GM18499 (cell line): Measurements from ENCODE around the gene FGFR3.

Experiments
- ATAC-seq: cut with Tn5 transposase; IDR thresholded peaks from one replicate; pipeline ENCODE4 v1.9.1; 2021; ENCODE audit warnings: moderate number of reproducible peaks; ENCODE audit not compliant: insufficient read depth, unreplicated experiment

Gene FGFR3

GRCh38 chr4:1799387-1800375 lies 6.6 kb downstream of the FGFR3 start:
- ATAC-seq, result no peak

DNA sequence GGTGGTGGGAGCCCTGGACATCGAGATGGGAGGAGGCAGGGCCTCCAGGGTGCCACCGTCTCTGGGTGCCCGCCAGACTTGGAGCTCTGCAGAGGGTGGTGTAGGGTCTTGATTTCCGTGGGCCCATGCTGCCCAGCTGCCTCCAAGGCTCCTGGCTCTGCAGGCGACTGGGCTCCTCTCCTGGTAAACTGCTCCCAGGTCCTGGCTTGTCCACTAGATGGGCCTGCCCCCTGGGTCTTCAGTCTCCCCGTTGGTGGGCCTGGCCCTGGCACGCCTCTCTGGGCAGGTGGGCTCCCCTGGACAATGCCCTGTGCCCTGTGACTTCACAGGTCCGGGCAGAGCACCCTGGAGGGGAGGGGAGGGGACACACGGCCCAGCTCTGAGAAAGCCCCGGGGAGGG lies 7.7 kb downstream of the FGFR3 start:
- no peak for ATAC-seq

GRCh38 chr4:1801286-1801958 lies 8.3 kb downstream of the FGFR3 start:
- ATAC-seq, result no peak

GRCh38 chr4:1802151-1802715 lies 9.1 kb downstream of the FGFR3 start:
- no peak for ATAC-seq

GRCh38 chr4:1802720-1803522 lies 9.8 kb downstream of the FGFR3 start:
- no peak for ATAC-seq

DNA sequence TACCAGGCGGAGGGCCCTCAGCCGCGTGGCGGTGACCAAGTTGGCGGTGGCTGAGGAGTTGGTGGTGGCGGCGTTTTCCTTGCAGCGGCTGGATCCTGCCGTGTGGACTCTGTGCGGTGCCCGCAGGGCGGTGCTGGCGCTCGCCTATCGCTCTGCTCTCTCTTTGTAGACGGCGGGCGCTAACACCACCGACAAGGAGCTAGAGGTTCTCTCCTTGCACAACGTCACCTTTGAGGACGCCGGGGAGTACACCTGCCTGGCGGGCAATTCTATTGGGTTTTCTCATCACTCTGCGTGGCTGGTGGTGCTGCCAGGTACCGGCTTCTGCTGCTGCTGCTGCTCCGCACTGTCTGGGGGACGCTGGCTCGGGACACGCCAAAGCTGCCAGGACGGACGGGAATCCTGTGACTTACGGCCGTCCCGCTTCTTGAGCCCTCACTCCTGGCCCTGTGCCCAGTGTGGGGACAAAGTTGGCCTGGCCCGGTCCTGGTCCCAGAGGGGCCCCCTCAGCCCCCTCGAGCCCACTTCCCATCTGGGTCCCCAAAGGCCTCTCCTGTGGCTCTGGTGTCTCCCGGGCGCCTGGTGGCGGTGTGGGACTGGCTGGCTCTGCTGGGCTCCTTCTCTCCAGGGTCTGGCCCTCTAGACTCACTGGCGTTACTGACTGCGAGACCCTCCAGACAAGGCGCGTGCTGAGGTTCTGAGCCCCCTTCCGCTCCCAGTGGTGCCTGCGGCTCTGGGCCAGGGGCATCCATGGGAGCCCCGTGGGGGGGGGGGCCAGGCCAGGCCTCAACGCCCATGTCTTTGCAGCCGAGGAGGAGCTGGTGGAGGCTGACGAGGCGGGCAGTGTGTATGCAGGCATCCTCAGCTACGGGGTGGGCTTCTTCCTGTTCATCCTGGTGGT lies 10.7 kb downstream of the FGFR3 start:
- no peak for ATAC-seq

GRCh38 chr4:1804638-1805492 lies 11.8 kb downstream of the FGFR3 start:
- ATAC-seq, result no peak

DNA sequence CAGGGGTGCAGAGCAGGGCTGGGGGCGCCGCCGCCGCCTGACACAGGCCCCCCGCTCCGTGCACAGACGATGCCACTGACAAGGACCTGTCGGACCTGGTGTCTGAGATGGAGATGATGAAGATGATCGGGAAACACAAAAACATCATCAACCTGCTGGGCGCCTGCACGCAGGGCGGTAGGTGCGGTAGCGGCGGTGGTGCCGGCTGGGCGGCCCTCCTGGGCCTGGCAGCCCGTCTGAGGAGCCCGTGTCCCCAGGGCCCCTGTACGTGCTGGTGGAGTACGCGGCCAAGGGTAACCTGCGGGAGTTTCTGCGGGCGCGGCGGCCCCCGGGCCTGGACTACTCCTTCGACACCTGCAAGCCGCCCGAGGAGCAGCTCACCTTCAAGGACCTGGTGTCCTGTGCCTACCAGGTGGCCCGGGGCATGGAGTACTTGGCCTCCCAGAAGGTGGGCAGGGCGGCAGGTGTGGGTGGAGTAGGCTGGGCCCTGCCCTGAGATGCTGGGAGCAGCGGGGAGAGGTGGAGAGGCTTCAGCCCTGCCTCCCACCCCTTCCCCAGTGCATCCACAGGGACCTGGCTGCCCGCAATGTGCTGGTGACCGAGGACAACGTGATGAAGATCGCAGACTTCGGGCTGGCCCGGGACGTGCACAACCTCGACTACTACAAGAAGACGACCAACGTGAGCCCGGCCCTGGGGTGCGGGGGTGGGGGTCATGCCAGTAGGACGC lies 12.6 kb downstream of the FGFR3 start:
- ATAC-seq, result no peak

DNA sequence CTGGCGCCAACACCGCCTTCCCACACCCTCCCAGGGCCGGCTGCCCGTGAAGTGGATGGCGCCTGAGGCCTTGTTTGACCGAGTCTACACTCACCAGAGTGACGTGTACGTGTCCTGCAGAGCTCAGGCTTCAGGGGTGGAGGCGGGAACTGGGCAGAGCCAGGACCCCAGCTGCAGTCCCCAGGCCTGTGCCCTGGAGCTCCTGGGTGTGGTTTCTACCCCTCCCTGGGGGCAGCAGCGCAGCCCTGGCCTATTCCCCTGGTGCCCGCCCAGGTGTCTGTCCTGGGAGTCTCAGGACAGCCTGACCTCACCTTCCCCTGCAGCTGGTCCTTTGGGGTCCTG lies 13.1 kb downstream of the FGFR3 start:
- ATAC-seq, result no peak

DNA sequence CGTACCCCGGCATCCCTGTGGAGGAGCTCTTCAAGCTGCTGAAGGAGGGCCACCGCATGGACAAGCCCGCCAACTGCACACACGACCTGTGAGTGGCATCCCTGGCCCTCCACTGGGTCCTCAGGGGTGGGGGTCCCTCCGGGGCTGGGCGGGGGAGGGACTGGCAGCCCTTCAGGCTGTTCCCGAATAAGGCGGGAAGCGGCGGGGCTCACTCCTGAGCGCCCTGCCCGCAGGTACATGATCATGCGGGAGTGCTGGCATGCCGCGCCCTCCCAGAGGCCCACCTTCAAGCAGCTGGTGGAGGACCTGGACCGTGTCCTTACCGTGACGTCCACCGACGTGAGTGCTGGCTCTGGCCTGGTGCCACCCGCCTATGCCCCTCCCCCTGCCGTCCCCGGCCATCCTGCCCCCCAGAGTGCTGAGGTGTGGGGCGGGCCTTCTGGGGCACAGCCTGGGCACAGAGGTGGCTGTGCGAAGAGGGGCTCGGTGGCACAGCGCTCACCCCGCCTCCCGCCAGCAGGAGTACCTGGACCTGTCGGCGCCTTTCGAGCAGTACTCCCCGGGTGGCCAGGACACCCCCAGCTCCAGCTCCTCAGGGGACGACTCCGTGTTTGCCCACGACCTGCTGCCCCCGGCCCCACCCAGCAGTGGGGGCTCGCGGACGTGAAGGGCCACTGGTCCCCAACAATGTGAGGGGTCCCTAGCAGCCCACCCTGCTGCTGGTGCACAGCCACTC lies 13.7 kb downstream of the FGFR3 start:
- ATAC-seq, result no peak

- no peak for ATAC-seq
Observed at GRCh38 chr4:1807332-1807777, 14.3 kb downstream of the FGFR3 start.

GRCh38 chr4:1808396-1808795 lies 15.3 kb downstream of the FGFR3 start:
- ATAC-seq, result no peak

DNA sequence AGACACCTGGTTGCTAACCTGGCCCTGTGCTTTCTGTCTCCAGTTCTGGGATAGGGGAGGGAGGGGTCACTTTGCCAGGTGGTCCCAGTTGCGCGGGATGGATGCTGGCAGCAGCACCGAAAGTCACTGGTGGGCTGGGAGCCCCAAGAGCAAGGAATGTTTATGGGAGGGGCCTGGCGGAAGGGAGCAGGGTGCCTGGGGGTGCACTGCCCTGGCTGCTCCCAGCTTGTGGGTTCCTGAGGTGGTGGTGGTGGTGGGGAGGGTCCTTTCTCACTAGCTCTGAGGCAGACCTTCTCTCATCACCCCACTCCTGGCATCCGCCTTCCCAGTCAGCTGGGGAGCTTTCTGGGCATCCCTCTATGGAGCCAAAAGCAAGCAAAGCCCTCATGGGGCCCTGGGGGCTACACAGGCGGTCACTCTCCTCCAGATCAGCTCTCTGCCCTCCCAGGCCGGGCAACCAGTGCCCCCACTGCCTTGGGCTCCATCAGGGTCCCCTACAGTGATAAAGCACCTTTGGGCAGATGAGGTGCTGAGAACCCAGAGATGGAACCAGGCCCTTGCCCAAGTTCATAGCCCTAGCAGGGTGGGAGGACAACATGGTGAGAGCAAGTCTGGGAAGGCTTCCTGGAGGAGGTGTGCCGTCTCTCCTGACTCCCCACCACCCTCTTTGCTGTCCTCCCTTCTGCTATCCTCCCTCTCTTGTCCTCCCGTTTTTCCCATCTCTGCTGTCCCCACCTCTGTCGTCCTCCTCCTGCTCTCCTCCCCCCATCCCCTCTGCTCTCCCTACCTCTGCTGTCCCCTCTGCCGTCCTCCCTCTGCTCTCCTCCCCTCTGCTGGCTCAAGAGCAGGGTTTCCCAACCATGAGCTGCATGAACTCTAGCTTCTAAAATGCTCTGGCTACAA lies 16.0 kb downstream of the FGFR3 start:
- no peak for ATAC-seq

- ATAC-seq, result no peak
Observed at GRCh38 chr4:1809754-1810502, 16.8 kb downstream of the FGFR3 start.

DNA sequence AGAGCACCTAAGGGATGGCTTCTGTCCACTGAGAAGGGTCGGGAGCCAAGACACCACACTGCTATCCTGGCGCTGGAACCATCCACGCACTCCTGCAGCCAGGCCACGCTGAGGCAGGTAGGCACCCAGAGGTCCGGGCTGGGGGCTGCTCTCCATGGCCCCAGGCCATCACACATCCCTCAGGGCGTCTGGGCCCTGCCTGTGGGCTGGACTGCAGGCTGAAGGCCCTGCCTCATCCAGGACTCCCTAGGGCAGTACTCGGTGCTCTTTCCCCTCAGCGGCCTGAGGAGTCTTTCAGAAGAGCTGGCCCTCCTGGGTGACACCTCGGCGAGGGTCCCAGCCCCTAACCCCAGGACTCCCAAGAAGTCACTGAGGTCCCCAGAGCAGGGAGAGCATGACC lies 17.7 kb downstream of the FGFR3 start:
- no peak for ATAC-seq

GRCh38 chr4:1812720-1813119 lies 19.6 kb downstream of the FGFR3 start:
- ATAC-seq, result no peak
